ENCODE data around the gene GARRE1. TPM values are rescaled to one million over a fixed set of nuclear protein-coding genes. Genes with fewer than 3 reads are reported as not detected.
A peak's percentile ranks its signal among the peaks of the same experiment; 100 is the strongest.

Gene GARRE1
- total RNA-seq, 2 donors from 2014 or later: 21.9 to 27.9 TPM

DNA sequence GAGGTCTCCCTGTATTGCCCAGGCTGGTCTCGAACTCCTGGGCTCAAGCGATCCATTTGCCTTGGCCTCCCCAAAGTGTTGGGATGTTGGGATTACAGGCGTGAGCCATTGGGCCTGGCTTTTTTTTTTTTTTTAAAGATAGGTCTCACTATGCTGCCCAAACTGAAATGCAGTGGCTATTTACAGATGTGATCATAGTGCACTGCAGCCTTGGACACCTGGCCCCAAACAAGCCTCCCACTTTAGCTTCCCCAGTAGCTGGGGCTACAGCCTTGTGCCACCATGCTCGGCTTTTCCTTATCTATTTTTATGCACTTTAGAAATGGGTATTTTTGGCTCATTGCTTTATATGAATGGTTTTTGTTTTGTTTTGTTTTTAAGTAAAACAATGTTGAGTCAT is 44.6 kb upstream of the GARRE1 start:
- Mint-ChIP-seq H3K9me3 (no peaks in the 10 kb centered on the region), H3K4me1 (no peaks in the 10 kb centered on the region), H3K4me3 (no peak overlapping the region), H3K36me3 (ENCODE audit: low read depth) (peaks cover 49% of the 10 kb centered on the region), H3K27ac (no peak overlapping the region), H3K27me3 (ENCODE audit: insufficient read depth) (no peaks in the 10 kb centered on the region)
- H3K27me3 ChIP-seq (ENCODE audit: control insufficient read depth, insufficient read depth, low read length, poor library complexity, severe bottlenecking): no peaks in the 10 kb centered on the region
- TF ChIP-seq, protein P1, sequence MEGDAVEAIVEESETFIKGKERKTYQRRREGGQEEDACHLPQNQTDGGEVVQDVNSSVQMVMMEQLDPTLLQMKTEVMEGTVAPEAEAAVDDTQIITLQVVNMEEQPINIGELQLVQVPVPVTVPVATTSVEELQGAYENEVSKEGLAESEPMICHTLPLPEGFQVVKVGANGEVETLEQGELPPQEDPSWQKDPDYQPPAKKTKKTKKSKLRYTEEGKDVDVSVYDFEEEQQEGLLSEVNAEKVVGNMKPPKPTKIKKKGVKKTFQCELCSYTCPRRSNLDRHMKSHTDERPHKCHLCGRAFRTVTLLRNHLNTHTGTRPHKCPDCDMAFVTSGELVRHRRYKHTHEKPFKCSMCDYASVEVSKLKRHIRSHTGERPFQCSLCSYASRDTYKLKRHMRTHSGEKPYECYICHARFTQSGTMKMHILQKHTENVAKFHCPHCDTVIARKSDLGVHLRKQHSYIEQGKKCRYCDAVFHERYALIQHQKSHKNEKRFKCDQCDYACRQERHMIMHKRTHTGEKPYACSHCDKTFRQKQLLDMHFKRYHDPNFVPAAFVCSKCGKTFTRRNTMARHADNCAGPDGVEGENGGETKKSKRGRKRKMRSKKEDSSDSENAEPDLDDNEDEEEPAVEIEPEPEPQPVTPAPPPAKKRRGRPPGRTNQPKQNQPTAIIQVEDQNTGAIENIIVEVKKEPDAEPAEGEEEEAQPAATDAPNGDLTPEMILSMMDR (conservative IDR thresholded peaks at IDR 0.05): no peak
- H3K27ac ChIP-seq (ENCODE audit: low read depth, low read length): no peak overlapping the region
- no peaks in the 10 kb centered on the region for H3K9me3 ChIP-seq (ENCODE audit: control insufficient read depth, low read length)
- H3K4me1 ChIP-seq (ENCODE audit: control insufficient read depth, insufficient read depth, low read length): no peaks in the 10 kb centered on the region
- no peak overlapping the region for H3K4me3 ChIP-seq (ENCODE audit: low read length)
- peaks cover 88% of the 10 kb centered on the region for H3K36me3 ChIP-seq (ENCODE audit: control insufficient read depth, insufficient read depth, low read length)
- H3K9ac ChIP-seq (ENCODE audit: extremely low read depth, low read length, poor library complexity, severe bottlenecking): no peak overlapping the region
- no peak for DNase-seq
- 94 to 97% methylated on average over 2 to 4 of the region's 4 CpGs for WGBS, 2 experiments (ENCODE audit: insufficient coverage in 1 of 2, insufficient read length in 1 of 2)

DNA sequence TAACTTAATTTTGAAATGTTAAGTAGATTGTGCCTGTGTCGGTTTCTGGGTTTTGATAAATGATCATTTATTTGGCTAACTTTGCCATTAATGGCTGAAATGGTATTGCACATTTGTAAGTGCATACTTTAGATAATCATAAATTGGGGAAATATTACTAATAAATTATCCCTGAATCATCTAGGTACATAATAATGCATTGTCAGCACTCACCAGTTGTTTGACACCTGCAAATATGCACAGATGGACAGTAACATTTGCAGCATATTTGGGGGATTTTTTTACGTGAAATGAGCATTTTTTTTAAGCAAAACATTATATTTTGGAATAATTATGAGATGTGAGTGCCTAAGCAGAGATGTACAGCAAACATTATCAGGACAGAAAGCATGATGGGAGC is 41.1 kb upstream of the GARRE1 start:
- DNase-seq: no peak
- peaks cover 56% of the 10 kb centered on the region for H3K36me3 Mint-ChIP-seq (ENCODE audit: low read depth)

DNA sequence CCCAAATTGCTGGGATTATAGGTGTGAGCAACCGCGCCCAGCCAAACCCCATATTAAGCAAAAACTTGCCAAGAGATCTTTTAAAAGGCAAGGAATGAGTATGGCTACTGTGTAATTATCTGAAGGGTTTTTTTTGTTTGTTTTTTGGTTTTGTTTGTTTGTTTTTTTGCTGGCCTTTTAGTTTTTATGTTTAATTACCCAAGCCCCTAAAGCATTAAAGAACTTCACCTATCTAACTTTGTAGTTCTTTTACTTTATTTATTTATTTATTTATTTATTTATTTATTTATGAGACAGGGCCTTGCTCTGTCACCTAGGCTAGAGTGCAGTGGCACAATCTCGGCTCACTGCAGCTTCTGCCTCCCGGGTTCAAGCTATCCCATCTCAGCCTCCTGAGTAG is 40.3 kb upstream of the GARRE1 start:
- H3K27me3 ChIP-seq (ENCODE audit: control insufficient read depth, insufficient read depth, low read length, poor library complexity, severe bottlenecking): no peaks in the 10 kb centered on the region
- Mint-ChIP-seq H3K36me3 (ENCODE audit: low read depth) (peaks cover 60% of the 10 kb centered on the region), H3K4me1 (peaks cover 9% of the 10 kb centered on the region), H3K9me3 (no peaks in the 10 kb centered on the region), H3K27me3 (ENCODE audit: insufficient read depth) (no peaks in the 10 kb centered on the region), H3K27ac (peak overlapping the region; percentile 35), H3K4me3 (no peak overlapping the region)
- no peak overlapping the region for H3K4me3 ChIP-seq (ENCODE audit: low read length)
- H3K36me3 ChIP-seq (ENCODE audit: control insufficient read depth, insufficient read depth, low read length): peaks cover 79% of the 10 kb centered on the region
- no peak for DNase-seq
- WGBS, 2 experiments (ENCODE audit: insufficient coverage in 1 of 2, insufficient read length in 1 of 2): 95 to 100% methylated on average over 4 of the region's 4 CpGs
- no peaks in the 10 kb centered on the region for H3K4me1 ChIP-seq (ENCODE audit: control insufficient read depth, insufficient read depth, low read length)
- H3K27ac ChIP-seq (ENCODE audit: low read depth, low read length): no peak overlapping the region
- H3K9me3 ChIP-seq (ENCODE audit: control insufficient read depth, low read length): no peaks in the 10 kb centered on the region
- TF ChIP-seq, protein P1 (conservative IDR thresholded peaks at IDR 0.05): no peak
- H3K9ac ChIP-seq (ENCODE audit: extremely low read depth, low read length, poor library complexity, severe bottlenecking): no peak overlapping the region

More for the DNA sequence above, 41.1 kb upstream of the GARRE1 start:
- no peak overlapping the region for H3K27ac ChIP-seq (ENCODE audit: low read depth, low read length)
- no peak overlapping the region for H3K4me3 ChIP-seq (ENCODE audit: low read length)
- H3K9ac ChIP-seq (ENCODE audit: extremely low read depth, low read length, poor library complexity, severe bottlenecking): no peak overlapping the region
- Mint-ChIP-seq H3K27ac (no peak overlapping the region), H3K27me3 (ENCODE audit: insufficient read depth) (no peaks in the 10 kb centered on the region), H3K4me3 (no peak overlapping the region), H3K9me3 (no peaks in the 10 kb centered on the region), H3K4me1 (peaks cover 4% of the 10 kb centered on the region)
- WGBS, 2 experiments (ENCODE audit: insufficient coverage in 1 of 2, insufficient read length in 1 of 2): 89 to 100% methylated on average over 2 of the region's 2 CpGs
- H3K36me3 ChIP-seq (ENCODE audit: control insufficient read depth, insufficient read depth, low read length): peaks cover 80% of the 10 kb centered on the region
- no peaks in the 10 kb centered on the region for H3K4me1 ChIP-seq (ENCODE audit: control insufficient read depth, insufficient read depth, low read length)
- TF ChIP-seq, protein P1 (conservative IDR thresholded peaks at IDR 0.05): no peak
- no peaks in the 10 kb centered on the region for H3K9me3 ChIP-seq (ENCODE audit: control insufficient read depth, low read length)
- H3K27me3 ChIP-seq (ENCODE audit: control insufficient read depth, insufficient read depth, low read length, poor library complexity, severe bottlenecking): no peaks in the 10 kb centered on the region

All from endodermal cell (in vitro differentiated cells).